Subcutaneous adipose tissue (tissue), 4 donors: ENCODE data around the gene OXTR. TPM values are rescaled to one million over a fixed set of nuclear protein-coding genes. Genes with fewer than 3 reads are reported as not detected.

Experiments used
- CTCF ChIP-seq: fragments of 450-650 bp; IDR thresholded peaks from one replicate; pipeline ENCODE4 v1.5.1; 2016; ENCODE audit warnings: low read depth, mild to moderate bottlenecking, control low read depth, antibody characterized with exemption, moderate library complexity
- total RNA-seq, 4 donors: library from RNA; depleted of rRNA; stranded (reverse); fragments of >200 nt; gene quantifications; one replicate each; pipeline ENCODE4 v1.1.0, GENCODE V29; 2016

OXTR gene
- total RNA-seq = under 1 TPM in 3 of 4 donors, not detected in 1; 0.16 to 0.34 (median 0.19) TPM

- TF ChIP-seq CTCF = no peak
These were observed at the start of gene OXTR for GRCh38 chr3:8769088-8769822. OXTR (minus strand) TSS chr3:8769613; CDS start chr3:8768187, 1,426 bp downstream.

GRCh38 chr3:8817486-8817885 lies 48.1 kb upstream of the OXTR start:
- no peak for TF ChIP-seq CTCF

GRCh38 chr3:8816106-8816505 lies 46.7 kb upstream of the OXTR start:
- TF ChIP-seq CTCF = no peak

GRCh38 chr3:8813411-8813810 lies 44.0 kb upstream of the OXTR start:
- TF ChIP-seq CTCF = no peak

- TF ChIP-seq CTCF = no peak
These were observed 41.1 kb upstream of the OXTR start for GRCh38 chr3:8810561-8810960.

GRCh38 chr3:8805774-8806173 lies 36.4 kb upstream of the OXTR start:
- no peak for TF ChIP-seq CTCF

- TF ChIP-seq CTCF = no peak
These were observed 32.8 kb upstream of the OXTR start for GRCh38 chr3:8802256-8802655.
